Measurements from ENCODE around the gene PCDH15.

Gene PCDH15

GRCh38 chr10:54485971-54486370 is 315.1 kb downstream of the PCDH15 start:
- H3K4me1 ChIP-seq (ENCODE audit: control insufficient read depth in 1 of 2, insufficient read depth in 1 of 2, low read depth in 1 of 2, low read length in 1 of 2), result no peaks in the 10 kb centered on the region
- no peak for TF ChIP-seq CTCF (IDR thresholded peaks at IDR 0.05)
- no peaks in the 10 kb centered on the region for H3K36me3 ChIP-seq
- H3K27me3 ChIP-seq, result no peaks in the 10 kb centered on the region
- no peak overlapping the region for H3K27ac ChIP-seq
- no peaks in the 10 kb centered on the region for H3K9me3 ChIP-seq
- H3K4me3 ChIP-seq (ENCODE audit: low read depth in 1 of 2, low read length in 1 of 2), result no peak overlapping the region

- no peaks in the 10 kb centered on the region for H3K9me3 ChIP-seq
- no peak for TF ChIP-seq CTCF (IDR thresholded peaks at IDR 0.05)
- H3K4me3 ChIP-seq (ENCODE audit: low read depth in 1 of 2, low read length in 1 of 2), result no peak overlapping the region
- H3K36me3 ChIP-seq, result no peaks in the 10 kb centered on the region
- H3K27me3 ChIP-seq, result no peaks in the 10 kb centered on the region
- no peaks in the 10 kb centered on the region for H3K4me1 ChIP-seq (ENCODE audit: control insufficient read depth in 1 of 2, insufficient read depth in 1 of 2, low read depth in 1 of 2, low read length in 1 of 2)
- no peak overlapping the region for H3K27ac ChIP-seq
Measured at GRCh38 chr10:54484186-54484585, 316.8 kb downstream of the PCDH15 start.

GRCh38 chr10:54478601-54479000 is 322.4 kb downstream of the PCDH15 start:
- Histone ChIP-seq H3K4me1 (ENCODE audit: control insufficient read depth in 1 of 2, insufficient read depth in 1 of 2, low read depth in 1 of 2, low read length in 1 of 2) (no peaks in the 10 kb centered on the region), H3K4me3 (ENCODE audit: low read depth in 1 of 2, low read length in 1 of 2) (no peak overlapping the region), H3K36me3 (no peaks in the 10 kb centered on the region), H3K27me3 (no peaks in the 10 kb centered on the region), H3K27ac (no peak overlapping the region), H3K9me3 (no peaks in the 10 kb centered on the region)
- no peak for TF ChIP-seq CTCF (IDR thresholded peaks at IDR 0.05)

- H3K4me1 ChIP-seq (ENCODE audit: control insufficient read depth in 1 of 2, insufficient read depth in 1 of 2, low read depth in 1 of 2, low read length in 1 of 2), result no peaks in the 10 kb centered on the region
- H3K4me3 ChIP-seq (ENCODE audit: low read depth in 1 of 2, low read length in 1 of 2), result no peak overlapping the region
- no peak for TF ChIP-seq CTCF (IDR thresholded peaks at IDR 0.05)
- H3K27ac ChIP-seq, result no peak overlapping the region
- no peaks in the 10 kb centered on the region for H3K9me3 ChIP-seq
- H3K36me3 ChIP-seq, result no peaks in the 10 kb centered on the region
- H3K27me3 ChIP-seq, result no peaks in the 10 kb centered on the region
Measured at GRCh38 chr10:54477738-54478137, 323.3 kb downstream of the PCDH15 start.

GRCh38 chr10:54470324-54470631 is 330.8 kb downstream of the PCDH15 start:
- Histone ChIP-seq H3K27me3 (no peaks in the 10 kb centered on the region), H3K4me1 (ENCODE audit: control insufficient read depth in 1 of 2, insufficient read depth in 1 of 2, low read depth in 1 of 2, low read length in 1 of 2) (no peaks in the 10 kb centered on the region), H3K36me3 (no peaks in the 10 kb centered on the region), H3K9me3 (no peaks in the 10 kb centered on the region), H3K4me3 (ENCODE audit: low read depth in 1 of 2, low read length in 1 of 2) (no peak overlapping the region), H3K27ac (no peak overlapping the region)
- no peak for TF ChIP-seq CTCF (IDR thresholded peaks at IDR 0.05)

All from neutrophil (primary cell).